OCI-LY1 (cell line): Measurements from ENCODE around the gene MCHR1.
"Not testable (repeated sequence)": the region's sequence is repeated elsewhere in the genome, so short reads cannot be mapped to it uniquely, and the experiment has no call there.

Experiments
- H2AFZ ChIP-seq: fragments of 200-600 bp; sonication (generic), shearing (Covaris generic); 2 replicates; pipeline ENCODE4 v1.6.0; 2014; ENCODE audit warnings: antibody characterized with exemption, mild to moderate bottlenecking, low read length
- H3F3A ChIP-seq: fragments of 200-600 bp; sonication (generic), shearing (Covaris generic); 2 replicates; pipeline ENCODE4 v1.6.0; 2014; ENCODE audit warnings: mild to moderate bottlenecking, antibody characterized with exemption, low read length, moderate library complexity; ENCODE audit not compliant: insufficient read depth
- H3K27ac ChIP-seq: fragments of 200-600 bp; sonication (generic); 2 replicates; pipeline ENCODE4 v1.5.1; 2014; ENCODE audit warnings: low read length, mixed run types, mild to moderate bottlenecking, low read depth; ENCODE audit not compliant: poor library complexity, severe bottlenecking
- H3K27me3 ChIP-seq: fragments of 200-600 bp; sonication (generic); 2 replicates; pipeline ENCODE4 v1.6.0; 2014; ENCODE audit warnings: antibody characterized with exemption, mild to moderate bottlenecking, low read length, moderate library complexity; ENCODE audit not compliant: insufficient read depth
- H3K36me3 ChIP-seq: fragments of 200-600 bp; sonication (generic); 2 replicates; pipeline ENCODE4 v1.6.1; 2014; ENCODE audit warnings: mild to moderate bottlenecking, antibody characterized with exemption, low read length, moderate library complexity, mixed read lengths; ENCODE audit not compliant: insufficient read depth
- H3K4me1 ChIP-seq: fragments of 200-600 bp; sonication (generic); 2 replicates; pipeline ENCODE4 v1.5.1; 2014; ENCODE audit warnings: mild to moderate bottlenecking, low read length, moderate library complexity; ENCODE audit not compliant: insufficient read depth, severe bottlenecking
- H3K4me2 ChIP-seq: fragments of 200-600 bp; sonication (generic), shearing (Covaris generic); 2 replicates; pipeline ENCODE4 v1.6.1; 2014; ENCODE audit warnings: low read length
- H3K4me3 ChIP-seq: fragments of 200-600 bp; sonication (generic); 2 replicates; pipeline ENCODE4 v1.5.1; 2014; ENCODE audit warnings: low read length, low read depth, mild to moderate bottlenecking, mixed read lengths; ENCODE audit not compliant: poor library complexity, severe bottlenecking
- H3K79me2 ChIP-seq: fragments of 200-600 bp; shearing (Covaris generic); 2 replicates; pipeline ENCODE4 v1.6.1; 2016; ENCODE audit warnings: mixed run types, low read length, mixed read lengths; ENCODE audit not compliant: insufficient read depth
- H3K9ac ChIP-seq: fragments of 200-600 bp; sonication (generic), shearing (Covaris generic); 2 replicates; pipeline ENCODE4 v1.6.1; 2014; ENCODE audit warnings: mild to moderate bottlenecking, low read length, mixed read lengths
- H3K9me2 ChIP-seq: fragments of 200-600 bp; sonication (generic), shearing (Covaris generic); 2 replicates; pipeline ENCODE4 v1.6.1; 2014; ENCODE audit warnings: low read depth, mild to moderate bottlenecking, low read length, mixed read lengths
- H3K9me3 ChIP-seq: fragments of 200-600 bp; shearing (Covaris generic); 2 replicates; pipeline ENCODE4 v1.6.1; 2014; ENCODE audit warnings: low read length, mixed read lengths
- H4K20me1 ChIP-seq: fragments of 200-600 bp; sonication (generic), shearing (Covaris generic); 2 replicates; pipeline ENCODE4 v1.6.0; 2016; ENCODE audit warnings: mild to moderate bottlenecking, low read length; ENCODE audit not compliant: insufficient read depth
- CTCF ChIP-seq: fragments of 200-600 bp; sonication (generic), shearing (Covaris generic); IDR thresholded peaks from 2 replicates; pipeline ENCODE4 v1.5.1; 2017; ENCODE audit warnings: mild to moderate bottlenecking, antibody characterized with exemption, low read length, moderate library complexity, mixed read lengths
- EZH2 ChIP-seq: fragments of 200-600 bp; sonication (generic), shearing (Covaris generic); IDR thresholded peaks from 2 replicates; pipeline ENCODE4 v1.8.0; 2017; ENCODE audit warnings: borderline replicate concordance, mixed run types, mild to moderate bottlenecking, antibody characterized with exemption, low read length, moderate library complexity, mixed read lengths

MCHR1 gene

GRCh38 chr22:40673017-40673416 is 6.3 kb upstream of the MCHR1 start:
- Histone ChIP-seq H3K9me2 (no peaks in the 10 kb centered on the region), H3K36me3 (no peaks in the 10 kb centered on the region; the same call in 1 of the 2 replicates), H3K79me2 (no peaks in the 10 kb centered on the region), H3K9ac (no peak overlapping the region), H3K4me2 (no peak overlapping the region), H3F3A (no peaks in the 10 kb centered on the region), H3K27me3 (no peaks in the 10 kb centered on the region), H3K27ac (no peak overlapping the region), H3K9me3 (no peaks in the 10 kb centered on the region), H2AFZ (no peak overlapping the region), H3K4me1 (no peaks in the 10 kb centered on the region), H4K20me1 (no peaks in the 10 kb centered on the region), H3K4me3 (no peak overlapping the region)
- TF ChIP-seq CTCF (no peak), EZH2 (no peak)

- Histone ChIP-seq H3K4me1 (no peaks in the 10 kb centered on the region), H2AFZ (no peak overlapping the region), H4K20me1 (no peaks in the 10 kb centered on the region), H3K27ac (no peak overlapping the region), H3K9me2 (no peaks in the 10 kb centered on the region), H3K79me2 (no peaks in the 10 kb centered on the region), H3K9me3 (no peaks in the 10 kb centered on the region), H3K4me2 (no peak overlapping the region), H3F3A (no peaks in the 10 kb centered on the region), H3K27me3 (no peaks in the 10 kb centered on the region), H3K9ac (no peak overlapping the region), H3K36me3 (no peaks in the 10 kb centered on the region), H3K4me3 (no peak overlapping the region)
- TF ChIP-seq CTCF (no peak), EZH2 (no peak)
These were observed 5.0 kb upstream of the MCHR1 start for GRCh38 chr22:40674274-40674673.

- H3K4me3 ChIP-seq, H3K27ac ChIP-seq, H2AFZ ChIP-seq, H3K9ac ChIP-seq, H3F3A ChIP-seq, H3K27me3 ChIP-seq, H3K79me2 ChIP-seq, H4K20me1 ChIP-seq, H3K36me3 ChIP-seq, H3K9me3 ChIP-seq, H3K9me2 ChIP-seq, H3K4me1 ChIP-seq, H3K4me2 ChIP-seq: not testable (repeated sequence)
These were observed 3.1 kb upstream of the MCHR1 start for GRCh38 chr22:40676166-40676565.

- Histone ChIP-seq H3K27me3 (no peaks in the 10 kb centered on the region), H3K4me1 (no peaks in the 10 kb centered on the region), H3K9ac (no peak overlapping the region), H4K20me1 (no peaks in the 10 kb centered on the region), H3K79me2 (no peaks in the 10 kb centered on the region), H3K36me3 (no peaks in the 10 kb centered on the region), H3K4me3 (no peak overlapping the region), H3K27ac (no peak overlapping the region), H3K4me2 (no peak overlapping the region), H3K9me2 (no peaks in the 10 kb centered on the region), H2AFZ (no peak overlapping the region), H3F3A (no peaks in the 10 kb centered on the region), H3K9me3 (no peaks in the 10 kb centered on the region)
- TF ChIP-seq CTCF (no peak), EZH2 (no peak)
These were observed 2.6 kb upstream of the MCHR1 start for GRCh38 chr22:40676644-40677043.
